Measurements from ENCODE around the gene SLC16A8.
"Not testable (repeated sequence)": the region's sequence is repeated elsewhere in the genome, so short reads cannot be mapped to it uniquely, and the experiment has no call there.

Gene SLC16A8

GRCh38 chr22:38086001-38086845, 2.2 kb upstream of the SLC16A8 start:
- DNase-seq (ENCODE audit: low read depth in 2 of 2), result no peak

GRCh38 chr22:38085501-38085900, 1.5 kb upstream of the SLC16A8 start:
- DNase-seq (ENCODE audit: low read depth in 2 of 2), result no peak

GRCh38 chr22:38085056-38085455, 1.1 kb upstream of the SLC16A8 start:
- no peak for DNase-seq (ENCODE audit: low read depth in 2 of 2)

- DNase-seq (ENCODE audit: low read depth in 2 of 2), result no peak
Measured at GRCh38 chr22:38082986-38083710, 836 bp downstream of the SLC16A8 start.

- no peak for DNase-seq (ENCODE audit: low read depth in 2 of 2)
Measured at GRCh38 chr22:38081941-38082828, 1.8 kb downstream of the SLC16A8 start.

GRCh38 chr22:38081636-38081940, 2.4 kb downstream of the SLC16A8 start:
- DNase-seq (ENCODE audit: low read depth in 2 of 2), result no peak

GRCh38 chr22:38080850-38081635, 2.9 kb downstream of the SLC16A8 start:
- DNase-seq (ENCODE audit: low read depth in 2 of 2), result no peak

- DNase-seq (ENCODE audit: low read depth in 2 of 2), result no peak
Measured at GRCh38 chr22:38080474-38080849, 3.5 kb downstream of the SLC16A8 start.

GRCh38 chr22:38079804-38080203, 4.2 kb downstream of the SLC16A8 start:
- DNase-seq (ENCODE audit: low read depth in 2 of 2), result no peak

- not testable (repeated sequence) for DNase-seq (ENCODE audit: low read depth in 2 of 2)
Measured at GRCh38 chr22:38079208-38079607, 4.8 kb downstream of the SLC16A8 start.

GRCh38 chr22:38078046-38078840, 5.7 kb downstream of the SLC16A8 start:
- no peak for DNase-seq (ENCODE audit: low read depth in 2 of 2)

GRCh38 chr22:38077595-38077994, 6.4 kb downstream of the SLC16A8 start:
- no peak for DNase-seq (ENCODE audit: low read depth in 2 of 2)

- no peak for DNase-seq (ENCODE audit: low read depth in 2 of 2)
Measured at GRCh38 chr22:38077096-38077495, 6.9 kb downstream of the SLC16A8 start.

GRCh38 chr22:38075961-38076360, 8.0 kb downstream of the SLC16A8 start:
- no peak for DNase-seq (ENCODE audit: low read depth in 2 of 2)

GRCh38 chr22:38075105-38075825, 8.7 kb downstream of the SLC16A8 start:
- no peak for DNase-seq (ENCODE audit: low read depth in 2 of 2)

- DNase-seq (ENCODE audit: low read depth in 2 of 2), result no peak
Measured at GRCh38 chr22:38074181-38075104, 9.5 kb downstream of the SLC16A8 start.

- DNase-seq (ENCODE audit: low read depth in 2 of 2), result no peak
Measured at GRCh38 chr22:38073150-38074130, 10.5 kb downstream of the SLC16A8 start.

Data from activated CD8-positive, alpha-beta memory T cell treated with anti-CD3 and anti-CD28 coated beads for 4 hours (primary cell).